Measurements from ENCODE around the gene GLI3. TPM values are rescaled to one million over a fixed set of nuclear protein-coding genes. Genes with fewer than 3 reads are reported as not detected.

GLI3 gene
- total and polyA plus RNA-seq, 10 of the 15 experiments (the other 5 are each of a cell fraction or from before 2014, with no cell fraction given) = 0.01 TPM; not detected in 8

DNA sequence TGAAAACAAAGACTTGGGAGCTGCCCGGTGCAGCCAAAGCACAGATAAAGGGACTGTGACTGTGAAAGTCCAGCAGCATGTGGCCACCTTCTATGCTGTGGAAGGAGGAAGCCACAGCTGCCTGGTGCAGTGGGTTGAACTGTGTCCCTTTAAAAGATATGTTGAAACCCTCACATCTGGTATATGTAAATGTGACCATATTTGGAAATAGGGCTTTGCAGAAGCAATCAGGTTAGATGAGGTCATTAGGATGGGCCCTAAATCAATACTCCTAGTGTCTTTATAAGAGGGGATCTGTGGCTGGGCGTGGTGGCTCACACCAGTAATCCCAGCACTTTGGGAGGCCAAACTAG, 136.9 kb downstream of the GLI3 start:
- ChIA-PET RAD21 (ENCODE audit: unreplicated experiment) (no interaction called here), SMC1A (ENCODE audit: uncharacterized antibody, unreplicated experiment) (interaction anchor here (1.4 kb wide), 1 partner anchor 10 kb away, joined by 3 read pairs; no protein-coding TSS in a partner anchor), CTCF (no interaction called here), POLR2A (no interaction called here)
- WGBS (ENCODE audit: insufficient coverage, insufficient replicate concordance, low lambda C conversion rate, missing lambda C conversion rate) = 28% methylated on average over 2 of the region's 2 CpGs
- DNase-seq (ENCODE audit: low read depth, low spot score) (no peak), FAIRE-seq (no peak), ATAC-seq (no peak)
- intact Hi-C loops (cut with micrococcal nuclease; ENCODE audit: unreplicated experiment) (no loop called here), in situ Hi-C loops (cut with MboI) (no loop called here)
- no peaks in the 10 kb centered on the region for H3K36me3 ChIP-seq (ENCODE audit: control insufficient read depth in 2 of 2, insufficient read depth in 2 of 2, low read length in 1 of 2)
- H2AFZ ChIP-seq (ENCODE audit: control insufficient read depth, low read depth, low read length) = no peak overlapping the region
- no peaks in the 10 kb centered on the region for H4K20me1 ChIP-seq (ENCODE audit: control insufficient read depth, insufficient read depth)
- H3K4me3 ChIP-seq = no peak overlapping the region
- TF ChIP-seq ZNF384 (IDR thresholded peaks at IDR 0.05; ENCODE audit: borderline replicate concordance, low read depth, low read length) (no peak), SMARCA5 (IDR thresholded peaks at IDR 0.05) (no peak), GATAD2B (conservative IDR thresholded peaks at IDR 0.05; ENCODE audit: low read depth) (no peak), HDGF (IDR thresholded peaks at IDR 0.05) (no peak), NRF1 (conservative IDR thresholded peaks at IDR 0.05; ENCODE audit: low read depth, low read length) (no peak)
- H3K27ac ChIP-seq (ENCODE audit: control insufficient read depth, insufficient read depth) = no peak overlapping the region
- H3K79me2 ChIP-seq (ENCODE audit: control insufficient read depth, insufficient read depth, low read length) = no peaks in the 10 kb centered on the region
- no TSS peak for BruUV-seq (replicated peaks)
- no peak overlapping the region for H3K4me2 ChIP-seq (ENCODE audit: control insufficient read depth, insufficient read depth)
- H3K27me3 ChIP-seq (replicated peaks in 1 of 2; ENCODE audit: control insufficient read depth in 2 of 2, insufficient read depth in 2 of 2, low read length in 1 of 2) = no peaks in the 10 kb centered on the region; a peak in 1 of 4 replicates
- H3K9me3 ChIP-seq (replicated peaks; ENCODE audit: control insufficient read depth, insufficient read depth, low read length) = no peaks in the 10 kb centered on the region
- no peaks in the 10 kb centered on the region for H3K4me1 ChIP-seq (ENCODE audit: control insufficient read depth, insufficient read depth, low read length)
- no peak overlapping the region for H3K9ac ChIP-seq (ENCODE audit: control insufficient read depth, insufficient read depth, low read length)

DNA sequence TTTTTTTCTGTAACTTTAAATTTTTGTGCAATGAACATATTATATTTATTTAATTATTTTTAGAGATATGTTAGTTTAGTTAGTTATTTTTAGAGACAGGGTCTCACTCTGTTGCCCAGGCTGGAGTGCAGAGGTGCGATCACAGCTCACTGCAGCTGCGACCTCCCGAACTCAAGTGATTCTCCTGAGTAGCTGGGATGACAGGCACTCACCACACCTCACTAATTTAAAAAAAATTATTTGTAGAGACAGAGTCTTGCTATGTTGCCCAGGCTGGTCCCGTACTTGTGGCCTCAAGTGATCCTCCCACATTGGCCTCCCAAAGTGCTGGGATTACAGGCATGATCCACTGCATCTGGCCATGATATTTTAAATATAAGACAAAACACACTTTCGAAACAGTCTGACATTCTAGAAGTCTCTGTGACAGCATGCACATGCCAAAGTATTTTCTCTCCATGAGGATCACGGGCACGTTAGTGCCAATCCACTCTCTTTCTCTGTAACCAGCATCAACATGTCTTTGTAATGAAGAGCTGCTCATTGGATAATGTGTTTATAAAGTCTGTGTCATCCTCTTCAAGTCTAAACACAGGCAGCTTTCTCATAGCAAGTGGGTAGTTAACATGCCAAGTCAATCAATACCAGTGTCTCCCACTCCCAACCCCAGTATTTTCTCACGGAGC, 137.4 kb downstream of the GLI3 start:
- WGBS (ENCODE audit: insufficient coverage, insufficient replicate concordance, low lambda C conversion rate, missing lambda C conversion rate) = 32% methylated on average over 8 of the region's 8 CpGs
- RAD21 ChIA-PET (ENCODE audit: unreplicated experiment) = no interaction called here
- intact Hi-C loops (cut with micrococcal nuclease; ENCODE audit: unreplicated experiment) = no loop called here
- Histone ChIP-seq H3K27me3 (replicated peaks in 1 of 2; ENCODE audit: control insufficient read depth in 2 of 2, insufficient read depth in 2 of 2, low read length in 1 of 2) (no peaks in the 10 kb centered on the region; a peak in 1 of 4 replicates), H4K20me1 (ENCODE audit: control insufficient read depth, insufficient read depth) (no peaks in the 10 kb centered on the region), H3K4me3 (no peak overlapping the region), H3K79me2 (ENCODE audit: control insufficient read depth, insufficient read depth, low read length) (no peaks in the 10 kb centered on the region), H3K9ac (ENCODE audit: control insufficient read depth, insufficient read depth, low read length) (no peak overlapping the region), H3K36me3 (ENCODE audit: control insufficient read depth in 2 of 2, insufficient read depth in 2 of 2, low read length in 1 of 2) (no peaks in the 10 kb centered on the region), H3K27ac (ENCODE audit: control insufficient read depth, insufficient read depth) (no peak overlapping the region), H3K9me3 (replicated peaks; ENCODE audit: control insufficient read depth, insufficient read depth, low read length) (no peaks in the 10 kb centered on the region), H3K4me2 (ENCODE audit: control insufficient read depth, insufficient read depth) (no peak overlapping the region), H3K4me1 (ENCODE audit: control insufficient read depth, insufficient read depth, low read length) (no peaks in the 10 kb centered on the region), H2AFZ (ENCODE audit: control insufficient read depth, low read depth, low read length) (no peak overlapping the region)
- POLR2A ChIA-PET = no interaction called here
- DNase-seq (ENCODE audit: low read depth, low spot score) (no peak), FAIRE-seq (no peak), ATAC-seq (no peak)
- SMC1A ChIA-PET (ENCODE audit: uncharacterized antibody, unreplicated experiment) = no interaction called here
- BruUV-seq (replicated peaks) = no TSS peak
- in situ Hi-C loops (cut with MboI) = no loop called here
- TF ChIP-seq, protein P1, sequence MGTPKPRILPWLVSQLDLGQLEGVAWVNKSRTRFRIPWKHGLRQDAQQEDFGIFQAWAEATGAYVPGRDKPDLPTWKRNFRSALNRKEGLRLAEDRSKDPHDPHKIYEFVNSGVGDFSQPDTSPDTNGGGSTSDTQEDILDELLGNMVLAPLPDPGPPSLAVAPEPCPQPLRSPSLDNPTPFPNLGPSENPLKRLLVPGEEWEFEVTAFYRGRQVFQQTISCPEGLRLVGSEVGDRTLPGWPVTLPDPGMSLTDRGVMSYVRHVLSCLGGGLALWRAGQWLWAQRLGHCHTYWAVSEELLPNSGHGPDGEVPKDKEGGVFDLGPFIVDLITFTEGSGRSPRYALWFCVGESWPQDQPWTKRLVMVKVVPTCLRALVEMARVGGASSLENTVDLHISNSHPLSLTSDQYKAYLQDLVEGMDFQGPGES (IDR thresholded peaks at IDR 0.05) = no peak
- TF ChIP-seq TCF3 (IDR thresholded peaks at IDR 0.05; ENCODE audit: borderline replicate concordance, insufficient read depth, low read depth, low read length) = no peak
- TF ChIP-seq, protein P2, sequence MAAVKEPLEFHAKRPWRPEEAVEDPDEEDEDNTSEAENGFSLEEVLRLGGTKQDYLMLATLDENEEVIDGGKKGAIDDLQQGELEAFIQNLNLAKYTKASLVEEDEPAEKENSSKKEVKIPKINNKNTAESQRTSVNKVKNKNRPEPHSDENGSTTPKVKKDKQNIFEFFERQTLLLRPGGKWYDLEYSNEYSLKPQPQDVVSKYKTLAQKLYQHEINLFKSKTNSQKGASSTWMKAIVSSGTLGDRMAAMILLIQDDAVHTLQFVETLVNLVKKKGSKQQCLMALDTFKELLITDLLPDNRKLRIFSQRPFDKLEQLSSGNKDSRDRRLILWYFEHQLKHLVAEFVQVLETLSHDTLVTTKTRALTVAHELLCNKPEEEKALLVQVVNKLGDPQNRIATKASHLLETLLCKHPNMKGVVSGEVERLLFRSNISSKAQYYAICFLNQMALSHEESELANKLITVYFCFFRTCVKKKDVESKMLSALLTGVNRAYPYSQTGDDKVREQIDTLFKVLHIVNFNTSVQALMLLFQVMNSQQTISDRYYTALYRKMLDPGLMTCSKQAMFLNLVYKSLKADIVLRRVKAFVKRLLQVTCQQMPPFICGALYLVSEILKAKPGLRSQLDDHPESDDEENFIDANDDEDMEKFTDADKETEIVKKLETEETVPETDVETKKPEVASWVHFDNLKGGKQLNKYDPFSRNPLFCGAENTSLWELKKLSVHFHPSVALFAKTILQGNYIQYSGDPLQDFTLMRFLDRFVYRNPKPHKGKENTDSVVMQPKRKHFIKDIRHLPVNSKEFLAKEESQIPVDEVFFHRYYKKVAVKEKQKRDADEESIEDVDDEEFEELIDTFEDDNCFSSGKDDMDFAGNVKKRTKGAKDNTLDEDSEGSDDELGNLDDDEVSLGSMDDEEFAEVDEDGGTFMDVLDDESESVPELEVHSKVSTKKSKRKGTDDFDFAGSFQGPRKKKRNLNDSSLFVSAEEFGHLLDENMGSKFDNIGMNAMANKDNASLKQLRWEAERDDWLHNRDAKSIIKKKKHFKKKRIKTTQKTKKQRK (IDR thresholded peaks at IDR 0.05; ENCODE audit: low read depth, low read length) = no peak
- no peak for TF ChIP-seq SUPT20H (IDR thresholded peaks at IDR 0.05; ENCODE audit: borderline replicate concordance, control insufficient read depth, low read depth, low read length)
- no peak for TF ChIP-seq EZH2 (IDR thresholded peaks at IDR 0.05; ENCODE audit: borderline replicate concordance, control insufficient read depth, low read depth, low read length)
- TF ChIP-seq ZNF207 (IDR thresholded peaks at IDR 0.05; ENCODE audit: borderline replicate concordance) = no peak
- CTCF ChIA-PET = no interaction called here

Data from GM12878 (cell line).